HCT116 (cell line): ENCODE measurements around the gene CCDC148. TPM values are rescaled to one million over a fixed set of nuclear protein-coding genes. Genes with fewer than 3 reads are reported as not detected.

Experiments
- ATAC-seq: fragments of 200-7000 bp; cut with Tn5 transposase; 2 replicates; pipeline ENCODE4 v1.9.1; 2020; ENCODE audit warnings: mild to moderate bottlenecking, moderate library complexity
- BruUV-seq: library from RNA; stranded (reverse); fragments of 400-500 nt; replicated peaks from 2 replicates; lab custom pipeline; 2021; lab: Mats Ljungman, UMichigan
- CTCF ChIA-PET: fragments of 300-600 bp; sonication (Branson Sonifier 250); formaldehyde crosslinking; loops from one replicate; lab custom pipeline; 2021; ENCODE audit warnings: antibody characterized with exemption; lab: Charles Lee
- POLR2A ChIA-PET: fragments of 300-600, 350-600 bp; sonication (Branson Sonifier 250); formaldehyde crosslinking; loops from one replicate; lab custom pipeline; 2021; ENCODE audit warnings: antibody characterized with exemption; lab: Charles Lee
- RAD21 ChIA-PET, 2 experiments: fragments of 300-600 bp; sonication (Branson Sonifier 250); formaldehyde crosslinking; loops; one replicate each; lab custom pipeline; 2023; ENCODE audit warnings: low total read pairs in 2 of 2; ENCODE audit not compliant: uncharacterized antibody in 2 of 2, unreplicated experiment in 2 of 2, low non-redundant PET in 1 of 2; lab: Charles Lee
- DNase-seq: peaks from one replicate; pipeline ENCODE4 v3.0.0-alpha.2; 2010; ENCODE audit warnings: low read depth, low spot score
- H2AFZ ChIP-seq: fragments of 200-600 bp; shearing (Covaris generic), sonication (generic); 2 replicates; pipeline ENCODE4 v1.6.1; 2017; ENCODE audit warnings: low read depth, mixed run types, mixed read lengths, antibody characterized with exemption, low read length; ENCODE audit not compliant: poor library complexity, severe bottlenecking
- H3K27ac ChIP-seq: 2 replicates; pipeline ENCODE4 v1.5.1; 2012; ENCODE audit warnings: low read depth, low read length
- H3K27me3 ChIP-seq: fragments of 200-600 bp; sonication (generic); 2 replicates; pipeline ENCODE4 v1.6.1; 2016; ENCODE audit warnings: mixed run types, low read length, mixed read lengths; ENCODE audit not compliant: insufficient read depth
- H3K36me3 ChIP-seq, 2 experiments: fragments of 200-500 bp in 1 of 2; fragments of 200-600 bp in 1 of 2; sonication (Bioruptor generic) in 1 of 2; sonication (generic) in 1 of 2; 2 replicates each; pipeline versions ENCODE4 v1.5.1 to v1.6.1; 2014 to 2016; ENCODE audit warnings: low read length in 2 of 2, inconsistent platforms in 1 of 2, mixed read lengths in 1 of 2, mixed run types in 1 of 2; ENCODE audit not compliant: insufficient read depth in 2 of 2, control insufficient read depth in 1 of 2
- H3K4me1 ChIP-seq, 2 experiments: fragments of 200-600 bp in 1 of 2; sonication (generic) in 1 of 2; 2 replicates each; pipeline versions ENCODE4 v1.5.1 to v1.6.1; 2012 to 2017; ENCODE audit warnings: low read length in 2 of 2, inconsistent platforms in 1 of 2, mild to moderate bottlenecking in 1 of 2, mixed read lengths in 1 of 2, mixed run types in 1 of 2, moderate library complexity in 1 of 2; ENCODE audit not compliant: insufficient read depth in 2 of 2, control insufficient read depth in 1 of 2
- H3K4me2 ChIP-seq: fragments of 200-600 bp; sonication (generic); 2 replicates; pipeline ENCODE4 v1.6.1; 2017; ENCODE audit warnings: mixed run types, low read length, mixed read lengths
- H3K4me3 ChIP-seq, 2 experiments: fragments of 200-600 bp in 1 of 2; sonication (generic) in 1 of 2; replicated peaks in 1 of 2; 2 replicates each; pipeline ENCODE4 v1.5.1; 2011 to 2016; ENCODE audit warnings: low read length in 2 of 2, control low read depth in 1 of 2, low read depth in 1 of 2, mild to moderate bottlenecking in 1 of 2, mixed read lengths in 1 of 2, mixed run types in 1 of 2
- H3K79me2 ChIP-seq: fragments of 200-600 bp; sonication (generic); 2 replicates; pipeline ENCODE4 v1.6.1; 2017; ENCODE audit warnings: mild to moderate bottlenecking, mixed run types, low read length, moderate library complexity, mixed read lengths; ENCODE audit not compliant: insufficient read depth
- H3K9ac ChIP-seq: fragments of 200-600 bp; sonication (generic); 2 replicates; pipeline ENCODE4 v1.6.1; 2016; ENCODE audit warnings: low read length, mixed read lengths
- H3K9me2 ChIP-seq: fragments of 200-600 bp; sonication (generic), shearing (Covaris generic); 2 replicates; pipeline ENCODE4 v1.6.1; 2017; ENCODE audit warnings: mixed run types, mild to moderate bottlenecking, moderate library complexity; ENCODE audit not compliant: insufficient read depth
- H3K9me3 ChIP-seq, 2 experiments: fragments of 200-500 bp in 1 of 2; fragments of 200-600 bp in 1 of 2; sonication (Bioruptor generic) in 1 of 2; sonication (generic) in 1 of 2; 2 replicates each; pipeline ENCODE4 v1.6.1; 2014 to 2017; ENCODE audit warnings: low read length in 2 of 2, mixed read lengths in 2 of 2, inconsistent platforms in 1 of 2, low read depth in 1 of 2, mild to moderate bottlenecking in 1 of 2, mixed run types in 1 of 2, moderate library complexity in 1 of 2; ENCODE audit not compliant: control insufficient read depth in 1 of 2, insufficient read depth in 1 of 2
- H4K20me1 ChIP-seq: fragments of 200-600 bp; sonication (generic), shearing (Covaris generic); 2 replicates; pipeline ENCODE4 v1.6.1; 2017; ENCODE audit warnings: mixed run types, mild to moderate bottlenecking, moderate library complexity; ENCODE audit not compliant: insufficient read depth
- ATF3 ChIP-seq: IDR thresholded peaks from 2 replicates; pipeline ENCODE4 v1.6.1; 2012
- CBX3 ChIP-seq: IDR thresholded peaks from 2 replicates; pipeline ENCODE4 v1.6.1; 2012; ENCODE audit warnings: low read depth
- CEBPB ChIP-seq: IDR thresholded peaks from 2 replicates; pipeline ENCODE4 v1.6.1; 2012; ENCODE audit warnings: low read depth
- EGR1 ChIP-seq: IDR thresholded peaks from 2 replicates; pipeline ENCODE4 v1.6.1; 2012; ENCODE audit warnings: low read depth
- ELF1 ChIP-seq: IDR thresholded peaks from 2 replicates; pipeline ENCODE4 v1.6.1; 2012; ENCODE audit warnings: low read depth, borderline replicate concordance
- EZH2 ChIP-seq: fragments of 200-600 bp; sonication (generic); IDR thresholded peaks from 2 replicates; pipeline ENCODE4 v1.6.1; 2017; ENCODE audit warnings: antibody characterized with exemption, mixed run types
- EZH2phosphoT487 ChIP-seq: fragments of 200-600 bp; IDR thresholded peaks from 2 replicates; pipeline ENCODE4 v1.6.1; 2018; ENCODE audit warnings: antibody characterized with exemption, borderline replicate concordance
- FOSL1 ChIP-seq: IDR thresholded peaks from 2 replicates; pipeline ENCODE4 v1.6.1; 2012; ENCODE audit warnings: low read depth
- JUND ChIP-seq: IDR thresholded peaks from 2 replicates; pipeline ENCODE4 v1.6.1; 2012
- MAX ChIP-seq: IDR thresholded peaks from 2 replicates; pipeline ENCODE4 v1.6.1; 2012
- POLR2A ChIP-seq: IDR thresholded peaks from 2 replicates; pipeline ENCODE4 v1.7.0; 2011; ENCODE audit warnings: borderline replicate concordance; ENCODE audit not compliant: insufficient read depth, insufficient read length; ENCODE audit errors: extremely low read depth
- POLR2AphosphoS5 ChIP-seq: IDR thresholded peaks from 2 replicates; pipeline ENCODE4 v1.6.1; 2011; ENCODE audit warnings: mild to moderate bottlenecking, low read depth, low read length, moderate library complexity
- RAD21 ChIP-seq: IDR thresholded peaks from 2 replicates; pipeline ENCODE4 v1.6.1; 2012; ENCODE audit warnings: low read depth, mild to moderate bottlenecking
- SIN3A ChIP-seq: IDR thresholded peaks from 2 replicates; pipeline ENCODE4 v1.6.1; 2012; ENCODE audit warnings: low read depth
- SP1 ChIP-seq: IDR thresholded peaks from 2 replicates; pipeline ENCODE4 v1.6.1; 2012; ENCODE audit warnings: low read depth
- SRF ChIP-seq: IDR thresholded peaks from 2 replicates; pipeline ENCODE4 v1.6.1; 2012; ENCODE audit warnings: low read depth
- YY1 ChIP-seq: IDR thresholded peaks from 2 replicates; pipeline ENCODE4 v1.6.1; 2011; ENCODE audit warnings: low read length, low read depth, moderate library complexity, mild to moderate bottlenecking; ENCODE audit not compliant: insufficient replicate concordance; ENCODE audit errors: extremely low read depth
- ZFX ChIP-seq: fragments of 450-650 bp; IDR thresholded peaks from 2 replicates; pipeline ENCODE4 v1.6.1; 2017
- intact Hi-C: fragments of 100-400 bp; cut with micrococcal nuclease; formaldehyde crosslinking; loops from 2 replicates; pipeline ENCODE4 v1.10.0; 2022
- total RNA-seq: library from RNA; stranded (reverse); gene quantifications from one replicate; pipeline ENCODE4 v1.2.1, GENCODE V29; 2021; ENCODE audit not compliant: unreplicated experiment
- TF ChIP-seq, protein P1 (sequence below), 3 experiments: fragments of 200-600 bp in 1 of 3; sonication (generic) in 1 of 3; IDR thresholded peaks in 2 of 3; conservative IDR thresholded peaks in 1 of 3; 2 replicates each; pipeline ENCODE4 v1.5.1; 2012 to 2017; ENCODE audit warnings: low read depth in 2 of 3, low read length in 2 of 3, antibody characterized with exemption in 1 of 3, borderline replicate concordance in 1 of 3, control low read depth in 1 of 3, mild to moderate bottlenecking in 1 of 3, mixed read lengths in 1 of 3, mixed run types in 1 of 3, moderate library complexity in 1 of 3; ENCODE audit not compliant: insufficient read depth in 1 of 3

CCDC148 gene
- total RNA-seq, 1 experiment from 2014 or later, result 0.59 TPM

- Histone ChIP-seq H3K27ac (no peak overlapping the region), H3K4me2 (no peak overlapping the region), H3K27me3 (no peaks in the 10 kb centered on the region), H3K9ac (no peak overlapping the region), H3K4me1 (peaks cover 4 to 10% of the 10 kb centered on the region in 2 experiments; a peak in 3 of 4 replicates), H3K9me2 (no peaks in the 10 kb centered on the region; the same call in 1 of the 2 replicates), H3K4me3 (no peak overlapping the region), H3K9me3 (no peaks in the 10 kb centered on the region), H2AFZ (no peak overlapping the region), H3K36me3 (no peaks in the 10 kb centered on the region), H4K20me1 (no peaks in the 10 kb centered on the region), H3K79me2 (no peaks in the 10 kb centered on the region)
- ChIA-PET RAD21 (no interaction called here), POLR2A (no interaction called here), CTCF (no interaction called here)
- intact Hi-C loops, result no loop called here
- no peak for TF ChIP-seq YY1
- no peak for TF ChIP-seq EZH2
- no peak for TF ChIP-seq POLR2AphosphoS5
- TF ChIP-seq SIN3A, result no peak
- no peak for TF ChIP-seq ZFX
- TF ChIP-seq EGR1, result no peak
- TF ChIP-seq JUND, result no peak
- TF ChIP-seq MAX, result no peak
- TF ChIP-seq FOSL1, result no peak
- no peak for TF ChIP-seq CBX3
- TF ChIP-seq SP1, result no peak
- TF ChIP-seq SRF, result no peak
- no peak for TF ChIP-seq ELF1
- BruUV-seq, result no TSS peak
- ATAC-seq, result no peak
- DNase-seq, result no peak
Observed at GRCh38 chr2:158199928-158200650, 256.5 kb downstream of the CCDC148 start.

- Histone ChIP-seq H3K9me3 (no peaks in the 10 kb centered on the region), H3K27ac (no peak overlapping the region), H3K79me2 (no peaks in the 10 kb centered on the region), H3K27me3 (no peaks in the 10 kb centered on the region), H3K4me1 (peaks cover 4 to 10% of the 10 kb centered on the region in 2 experiments; a peak in 3 of 4 replicates), H4K20me1 (no peaks in the 10 kb centered on the region), H3K9ac (no peak overlapping the region), H3K9me2 (no peaks in the 10 kb centered on the region; the same call in 1 of the 2 replicates), H3K36me3 (no peaks in the 10 kb centered on the region), H3K4me2 (no peak overlapping the region), H2AFZ (no peak overlapping the region), H3K4me3 (no peak overlapping the region)
- ChIA-PET POLR2A (no interaction called here), CTCF (no interaction called here), RAD21 (no interaction called here)
- no TSS peak for BruUV-seq
- no peak for DNase-seq
- no peak for ATAC-seq
- intact Hi-C loops, result no loop called here
- TF ChIP-seq SRF (no peak), SP1 (no peak), YY1 (no peak), CBX3 (no peak), EZH2 (no peak), CEBPB (no peak), MAX (no peak), ATF3 (no peak), ZFX (no peak), FOSL1 (no peak), POLR2AphosphoS5 (no peak), POLR2A (no peak), EZH2phosphoT487 (no peak), RAD21 (no peak)
- TF ChIP-seq, protein P1, sequence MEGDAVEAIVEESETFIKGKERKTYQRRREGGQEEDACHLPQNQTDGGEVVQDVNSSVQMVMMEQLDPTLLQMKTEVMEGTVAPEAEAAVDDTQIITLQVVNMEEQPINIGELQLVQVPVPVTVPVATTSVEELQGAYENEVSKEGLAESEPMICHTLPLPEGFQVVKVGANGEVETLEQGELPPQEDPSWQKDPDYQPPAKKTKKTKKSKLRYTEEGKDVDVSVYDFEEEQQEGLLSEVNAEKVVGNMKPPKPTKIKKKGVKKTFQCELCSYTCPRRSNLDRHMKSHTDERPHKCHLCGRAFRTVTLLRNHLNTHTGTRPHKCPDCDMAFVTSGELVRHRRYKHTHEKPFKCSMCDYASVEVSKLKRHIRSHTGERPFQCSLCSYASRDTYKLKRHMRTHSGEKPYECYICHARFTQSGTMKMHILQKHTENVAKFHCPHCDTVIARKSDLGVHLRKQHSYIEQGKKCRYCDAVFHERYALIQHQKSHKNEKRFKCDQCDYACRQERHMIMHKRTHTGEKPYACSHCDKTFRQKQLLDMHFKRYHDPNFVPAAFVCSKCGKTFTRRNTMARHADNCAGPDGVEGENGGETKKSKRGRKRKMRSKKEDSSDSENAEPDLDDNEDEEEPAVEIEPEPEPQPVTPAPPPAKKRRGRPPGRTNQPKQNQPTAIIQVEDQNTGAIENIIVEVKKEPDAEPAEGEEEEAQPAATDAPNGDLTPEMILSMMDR (IDR thresholded peaks at IDR 0.05 in 2 of 3, conservative IDR thresholded peaks at IDR 0.05 in 1 of 3; ENCODE audit: borderline replicate concordance in 1 of 3, insufficient read depth in 1 of 3, low read depth in 2 of 3, low read length in 2 of 3), result no peak
Observed at GRCh38 chr2:158197940-158198339, 258.6 kb downstream of the CCDC148 start.
